Measurements from ENCODE around the gene PYGM. TPM values are rescaled to one million over a fixed set of nuclear protein-coding genes. Genes with fewer than 3 reads are reported as not detected.

Gene PYGM
- total RNA-seq, 1 donor from 2014 or later: not detected

- no peak for DNase-seq (ENCODE audit: low read depth)
- no peak overlapping the region for H3K4me3 ChIP-seq (ENCODE audit: low read depth, low read length)
- TF ChIP-seq CTCF (conservative IDR thresholded peaks at IDR 0.05; ENCODE audit: low read depth, low read length): no peak
Observed at GRCh38 chr11:64731601-64732000, 28.2 kb downstream of the PYGM start.

- TF ChIP-seq CTCF (conservative IDR thresholded peaks at IDR 0.05; ENCODE audit: low read depth, low read length): no peak
- no peak overlapping the region for H3K4me3 ChIP-seq (ENCODE audit: low read depth, low read length)
- no peak for DNase-seq (ENCODE audit: low read depth)
Observed at GRCh38 chr11:64729851-64730382, 29.9 kb downstream of the PYGM start.

- no peak overlapping the region for H3K4me3 ChIP-seq (ENCODE audit: low read depth, low read length)
- no peak for TF ChIP-seq CTCF (conservative IDR thresholded peaks at IDR 0.05; ENCODE audit: low read depth, low read length)
- DNase-seq (ENCODE audit: low read depth): no peak
Observed at GRCh38 chr11:64728757-64729365, 30.9 kb downstream of the PYGM start.

GRCh38 chr11:64726867-64727530, 32.8 kb downstream of the PYGM start:
- no peak for TF ChIP-seq CTCF (conservative IDR thresholded peaks at IDR 0.05; ENCODE audit: low read depth, low read length)
- DNase-seq (ENCODE audit: low read depth): no peak

GRCh38 chr11:64726211-64726641, 33.5 kb downstream of the PYGM start:
- no peak overlapping the region for H3K4me3 ChIP-seq (ENCODE audit: low read depth, low read length)
- DNase-seq (ENCODE audit: low read depth): no peak
- no peak for TF ChIP-seq CTCF (conservative IDR thresholded peaks at IDR 0.05; ENCODE audit: low read depth, low read length)

More at GRCh38 chr11:64726867-64727530, 32.8 kb downstream of the PYGM start:
- no peak overlapping the region for H3K4me3 ChIP-seq (ENCODE audit: low read depth, low read length)

- DNase-seq (ENCODE audit: low read depth): no peak
- H3K4me3 ChIP-seq (ENCODE audit: low read depth, low read length): no peak overlapping the region
- TF ChIP-seq CTCF (conservative IDR thresholded peaks at IDR 0.05; ENCODE audit: low read depth, low read length): no peak
Observed at GRCh38 chr11:64724863-64725532, 34.8 kb downstream of the PYGM start.
